ENCODE data around the gene MORC3. TPM values are rescaled to one million over a fixed set of nuclear protein-coding genes. Genes with fewer than 3 reads are reported as not detected.

The MORC3 gene
- total RNA-seq, 1 experiment from 2014 or later = 19.8 TPM

DNA sequence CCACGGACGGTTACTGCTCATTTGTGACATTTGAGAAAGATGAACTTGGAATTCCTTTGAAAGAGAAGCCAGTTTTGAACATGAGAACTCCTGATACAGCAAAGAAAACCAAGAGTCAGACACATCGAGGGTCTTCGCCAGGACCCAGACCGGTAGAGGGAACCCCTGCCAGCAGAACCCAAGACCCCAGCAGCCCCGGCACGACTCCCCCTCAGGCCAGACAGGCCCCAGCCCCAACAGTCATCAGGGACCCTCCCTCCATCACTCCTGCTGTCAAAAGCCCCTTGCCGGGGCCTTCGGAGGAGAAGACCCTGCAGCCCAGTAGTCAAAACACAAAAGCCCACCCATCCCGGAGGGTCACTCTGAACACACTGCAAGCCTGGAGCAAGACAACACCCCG is 92.9 kb downstream of the MORC3 start:
- no peak for ATAC-seq
- no peak overlapping the region for H3K27ac ChIP-seq (ENCODE audit: low read depth, low read length)
- H2AFZ ChIP-seq (ENCODE audit: low read depth, low read length, poor library complexity, severe bottlenecking) = no peak overlapping the region
- ChIA-PET RAD21 (ENCODE audit: low non-redundant PET in 1 of 2, low total read pairs in 2 of 2, uncharacterized antibody in 2 of 2, unreplicated experiment in 2 of 2) (no interaction called here), POLR2A (no interaction called here), CTCF (no interaction called here)
- H3K9me2 ChIP-seq (ENCODE audit: insufficient read depth) = no peaks in the 10 kb centered on the region
- H3K79me2 ChIP-seq (ENCODE audit: insufficient read depth, low read length) = no peaks in the 10 kb centered on the region
- H3K4me3 ChIP-seq (replicated peaks in 1 of 2; ENCODE audit: low read depth in 1 of 2, low read length in 2 of 2) = no peak overlapping the region
- intact Hi-C loops (cut with micrococcal nuclease) = no loop called here
- H3K4me1 ChIP-seq (ENCODE audit: control insufficient read depth in 1 of 2, insufficient read depth in 2 of 2, low read length in 2 of 2) = no peaks in the 10 kb centered on the region
- H3K9ac ChIP-seq (ENCODE audit: low read length) = no peak overlapping the region
- peaks cover 38 to 42% of the 10 kb centered on the region in 2 experiments for H3K36me3 ChIP-seq (ENCODE audit: control insufficient read depth in 1 of 2, insufficient read depth in 2 of 2, low read length in 2 of 2)
- no TSS peak for BruUV-seq (replicated peaks)
- H4K20me1 ChIP-seq (ENCODE audit: insufficient read depth) = no peaks in the 10 kb centered on the region
- no peaks in the 10 kb centered on the region for H3K27me3 ChIP-seq (ENCODE audit: insufficient read depth, low read length)
- TF ChIP-seq JUND (IDR thresholded peaks at IDR 0.05) (no peak), POLR2A (IDR thresholded peaks at IDR 0.05; ENCODE audit: borderline replicate concordance, extremely low read depth, insufficient read depth, insufficient read length) (no peak), ZNF274 (IDR thresholded peaks at IDR 0.05; ENCODE audit: low read depth, low read length) (no peak), POLR2AphosphoS5 (IDR thresholded peaks at IDR 0.05; ENCODE audit: low read depth, low read length) (no peak), SIN3A (IDR thresholded peaks at IDR 0.05; ENCODE audit: low read depth) (no peak), RAD21 (IDR thresholded peaks at IDR 0.05; ENCODE audit: low read depth) (no peak), EZH2phosphoT487 (IDR thresholded peaks at IDR 0.05; ENCODE audit: borderline replicate concordance) (no peak), ZFX (IDR thresholded peaks at IDR 0.05) (no peak), SRF (IDR thresholded peaks at IDR 0.05; ENCODE audit: low read depth) (no peak), EGR1 (IDR thresholded peaks at IDR 0.05; ENCODE audit: low read depth) (no peak), CEBPB (IDR thresholded peaks at IDR 0.05; ENCODE audit: low read depth) (no peak), SP1 (IDR thresholded peaks at IDR 0.05; ENCODE audit: low read depth) (no peak), YY1 (IDR thresholded peaks at IDR 0.05; ENCODE audit: extremely low read depth, insufficient replicate concordance, low read depth, low read length) (no peak), TCF7L2 (IDR thresholded peaks at IDR 0.05; ENCODE audit: borderline replicate concordance, extremely low read depth, insufficient read depth, insufficient read length) (no peak)
- TF ChIP-seq, protein P1, sequence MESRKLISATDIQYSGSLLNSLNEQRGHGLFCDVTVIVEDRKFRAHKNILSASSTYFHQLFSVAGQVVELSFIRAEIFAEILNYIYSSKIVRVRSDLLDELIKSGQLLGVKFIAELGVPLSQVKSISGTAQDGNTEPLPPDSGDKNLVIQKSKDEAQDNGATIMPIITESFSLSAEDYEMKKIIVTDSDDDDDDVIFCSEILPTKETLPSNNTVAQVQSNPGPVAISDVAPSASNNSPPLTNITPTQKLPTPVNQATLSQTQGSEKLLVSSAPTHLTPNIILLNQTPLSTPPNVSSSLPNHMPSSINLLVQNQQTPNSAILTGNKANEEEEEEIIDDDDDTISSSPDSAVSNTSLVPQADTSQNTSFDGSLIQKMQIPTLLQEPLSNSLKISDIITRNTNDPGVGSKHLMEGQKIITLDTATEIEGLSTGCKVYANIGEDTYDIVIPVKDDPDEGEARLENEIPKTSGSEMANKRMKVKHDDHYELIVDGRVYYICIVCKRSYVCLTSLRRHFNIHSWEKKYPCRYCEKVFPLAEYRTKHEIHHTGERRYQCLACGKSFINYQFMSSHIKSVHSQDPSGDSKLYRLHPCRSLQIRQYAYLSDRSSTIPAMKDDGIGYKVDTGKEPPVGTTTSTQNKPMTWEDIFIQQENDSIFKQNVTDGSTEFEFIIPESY (IDR thresholded peaks at IDR 0.05; ENCODE audit: extremely low read depth, insufficient replicate concordance, low read length) = no peak
- TF ChIP-seq, protein P2, sequence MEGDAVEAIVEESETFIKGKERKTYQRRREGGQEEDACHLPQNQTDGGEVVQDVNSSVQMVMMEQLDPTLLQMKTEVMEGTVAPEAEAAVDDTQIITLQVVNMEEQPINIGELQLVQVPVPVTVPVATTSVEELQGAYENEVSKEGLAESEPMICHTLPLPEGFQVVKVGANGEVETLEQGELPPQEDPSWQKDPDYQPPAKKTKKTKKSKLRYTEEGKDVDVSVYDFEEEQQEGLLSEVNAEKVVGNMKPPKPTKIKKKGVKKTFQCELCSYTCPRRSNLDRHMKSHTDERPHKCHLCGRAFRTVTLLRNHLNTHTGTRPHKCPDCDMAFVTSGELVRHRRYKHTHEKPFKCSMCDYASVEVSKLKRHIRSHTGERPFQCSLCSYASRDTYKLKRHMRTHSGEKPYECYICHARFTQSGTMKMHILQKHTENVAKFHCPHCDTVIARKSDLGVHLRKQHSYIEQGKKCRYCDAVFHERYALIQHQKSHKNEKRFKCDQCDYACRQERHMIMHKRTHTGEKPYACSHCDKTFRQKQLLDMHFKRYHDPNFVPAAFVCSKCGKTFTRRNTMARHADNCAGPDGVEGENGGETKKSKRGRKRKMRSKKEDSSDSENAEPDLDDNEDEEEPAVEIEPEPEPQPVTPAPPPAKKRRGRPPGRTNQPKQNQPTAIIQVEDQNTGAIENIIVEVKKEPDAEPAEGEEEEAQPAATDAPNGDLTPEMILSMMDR (IDR thresholded peaks at IDR 0.05 in 2 of 3, conservative IDR thresholded peaks at IDR 0.05 in 1 of 3; ENCODE audit: borderline replicate concordance in 1 of 3, insufficient read depth in 1 of 3, low read depth in 2 of 3, low read length in 2 of 3) = no peak
- TF ChIP-seq, protein P3, sequence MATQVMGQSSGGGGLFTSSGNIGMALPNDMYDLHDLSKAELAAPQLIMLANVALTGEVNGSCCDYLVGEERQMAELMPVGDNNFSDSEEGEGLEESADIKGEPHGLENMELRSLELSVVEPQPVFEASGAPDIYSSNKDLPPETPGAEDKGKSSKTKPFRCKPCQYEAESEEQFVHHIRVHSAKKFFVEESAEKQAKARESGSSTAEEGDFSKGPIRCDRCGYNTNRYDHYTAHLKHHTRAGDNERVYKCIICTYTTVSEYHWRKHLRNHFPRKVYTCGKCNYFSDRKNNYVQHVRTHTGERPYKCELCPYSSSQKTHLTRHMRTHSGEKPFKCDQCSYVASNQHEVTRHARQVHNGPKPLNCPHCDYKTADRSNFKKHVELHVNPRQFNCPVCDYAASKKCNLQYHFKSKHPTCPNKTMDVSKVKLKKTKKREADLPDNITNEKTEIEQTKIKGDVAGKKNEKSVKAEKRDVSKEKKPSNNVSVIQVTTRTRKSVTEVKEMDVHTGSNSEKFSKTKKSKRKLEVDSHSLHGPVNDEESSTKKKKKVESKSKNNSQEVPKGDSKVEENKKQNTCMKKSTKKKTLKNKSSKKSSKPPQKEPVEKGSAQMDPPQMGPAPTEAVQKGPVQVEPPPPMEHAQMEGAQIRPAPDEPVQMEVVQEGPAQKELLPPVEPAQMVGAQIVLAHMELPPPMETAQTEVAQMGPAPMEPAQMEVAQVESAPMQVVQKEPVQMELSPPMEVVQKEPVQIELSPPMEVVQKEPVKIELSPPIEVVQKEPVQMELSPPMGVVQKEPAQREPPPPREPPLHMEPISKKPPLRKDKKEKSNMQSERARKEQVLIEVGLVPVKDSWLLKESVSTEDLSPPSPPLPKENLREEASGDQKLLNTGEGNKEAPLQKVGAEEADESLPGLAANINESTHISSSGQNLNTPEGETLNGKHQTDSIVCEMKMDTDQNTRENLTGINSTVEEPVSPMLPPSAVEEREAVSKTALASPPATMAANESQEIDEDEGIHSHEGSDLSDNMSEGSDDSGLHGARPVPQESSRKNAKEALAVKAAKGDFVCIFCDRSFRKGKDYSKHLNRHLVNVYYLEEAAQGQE (IDR thresholded peaks at IDR 0.05; ENCODE audit: low read depth) = no peak
- TF ChIP-seq, protein P4, sequence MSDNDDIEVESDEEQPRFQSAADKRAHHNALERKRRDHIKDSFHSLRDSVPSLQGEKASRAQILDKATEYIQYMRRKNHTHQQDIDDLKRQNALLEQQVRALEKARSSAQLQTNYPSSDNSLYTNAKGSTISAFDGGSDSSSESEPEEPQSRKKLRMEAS (IDR thresholded peaks at IDR 0.05) = no peak
- no peak overlapping the region for H3K4me2 ChIP-seq (ENCODE audit: low read length)
- DNase-seq (ENCODE audit: low read depth, low spot score) = no peak
- H3K9me3 ChIP-seq (ENCODE audit: control insufficient read depth in 1 of 2, insufficient read depth in 1 of 2, low read depth in 1 of 2, low read length in 2 of 2) = no peaks in the 10 kb centered on the region

Measured in HCT116 (cell line).